OCI-M2 (cell line): Measurements from ENCODE around the gene PRSS3.
"Not testable (repeated sequence)": the region's sequence is repeated elsewhere in the genome, so short reads cannot be mapped to it uniquely, and the experiment has no call there.

Experiments
- DNase-seq: peaks from one replicate; lab custom pipeline; 2025; ENCODE audit not compliant: unreplicated experiment; lab: John Stamatoyannopoulos, UW

PRSS3 gene

GRCh38 chr9:33795281-33795680, at the start of gene PRSS3:
TSS of gene PRSS3 (plus strand) at chr9:33795561. CDS start at chr9:33795574, 13 bp downstream.
- DNase-seq, result no peak

DNA sequence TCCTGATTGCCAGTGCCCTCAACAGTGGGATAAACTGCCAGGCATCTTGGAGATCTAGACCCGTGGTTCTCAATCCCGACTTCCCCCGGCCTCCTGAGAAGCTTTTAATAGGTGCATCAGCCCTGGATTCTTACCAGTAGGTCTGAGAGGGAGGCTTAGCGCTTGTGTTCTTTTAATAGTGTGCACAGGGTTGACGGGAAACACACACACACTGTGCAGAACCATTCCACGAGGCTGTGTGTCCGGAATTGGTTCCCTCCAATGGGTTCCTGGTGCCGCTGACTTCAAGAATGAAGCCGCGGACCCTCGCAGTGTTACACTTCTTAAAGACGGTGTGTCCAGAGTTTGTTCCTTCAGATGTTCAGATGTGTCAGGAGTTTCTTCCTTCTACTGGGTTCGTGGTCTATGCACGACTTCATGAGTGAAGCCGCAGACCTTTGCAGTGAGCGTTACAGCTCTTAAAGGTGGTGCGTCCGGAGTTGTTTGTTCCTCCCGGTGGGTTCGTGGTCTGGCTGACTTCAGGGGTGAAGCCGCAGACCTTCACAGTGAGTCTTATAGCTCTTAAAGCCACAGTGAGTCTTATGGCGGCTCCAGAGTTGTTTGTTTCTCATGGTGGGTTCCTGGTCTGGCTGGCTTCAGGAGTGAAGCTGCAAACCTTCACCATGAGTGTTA, 46.6 kb upstream of the PRSS3 start:
- DNase-seq, result no peak

- not testable (repeated sequence) for DNase-seq
Measured at GRCh38 chr9:33749305-33749654, 46.1 kb upstream of the PRSS3 start.

GRCh38 chr9:33750307-33750838, 45.0 kb upstream of the PRSS3 start:
- no peak for DNase-seq

GRCh38 chr9:33750839-33751339, 44.5 kb upstream of the PRSS3 start:
- DNase-seq, result no peak

DNA sequence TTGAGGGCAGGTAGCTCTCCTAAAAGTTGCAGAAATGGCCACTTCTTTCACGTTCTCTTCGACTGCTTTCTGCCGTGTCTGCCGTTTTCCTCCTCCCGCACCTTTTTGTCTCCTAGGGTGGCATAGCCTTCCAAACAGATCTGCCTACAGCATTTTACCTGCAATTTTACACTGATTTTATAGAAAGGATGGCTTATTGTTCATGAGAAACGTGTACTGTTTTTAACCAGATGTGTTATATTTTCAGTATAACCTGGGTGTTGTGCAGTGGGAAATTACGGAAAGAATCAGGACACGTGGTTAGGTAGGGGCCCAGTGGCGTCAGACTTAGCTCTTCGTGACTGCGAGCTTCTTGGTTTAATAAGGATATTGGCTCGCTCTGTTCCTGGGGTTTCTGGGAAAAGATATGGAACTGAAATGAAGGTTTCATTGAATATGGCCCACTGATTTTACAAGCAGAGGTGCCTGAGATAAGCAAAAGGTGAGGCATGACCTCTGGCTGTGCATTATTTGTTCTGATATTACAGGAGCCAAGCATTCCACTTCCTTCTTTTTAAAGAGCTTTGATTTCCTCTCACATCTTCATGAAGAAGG, 43.7 kb upstream of the PRSS3 start:
- no peak for DNase-seq

- DNase-seq, result no peak
Measured at GRCh38 chr9:33752130-33752637, 43.2 kb upstream of the PRSS3 start.

DNA sequence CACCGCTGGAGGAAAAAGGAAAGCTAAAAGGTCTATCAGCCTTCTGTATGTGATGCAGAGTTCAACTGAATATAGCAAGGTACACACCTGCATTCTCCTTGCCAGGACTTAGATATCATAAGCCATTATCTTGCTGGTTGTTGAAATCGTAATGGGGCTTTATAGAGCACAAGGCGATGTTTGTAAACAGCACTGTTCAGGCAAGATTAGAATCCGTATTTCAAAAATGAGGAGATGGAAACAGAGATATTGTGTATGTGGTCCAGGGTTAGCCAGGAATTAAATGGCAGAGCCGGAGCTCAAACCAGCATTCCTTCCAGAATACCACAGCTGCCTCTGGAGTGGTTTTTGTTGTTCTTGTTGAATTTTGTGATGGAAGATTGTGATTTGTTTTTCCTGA, 42.6 kb upstream of the PRSS3 start:
- DNase-seq, result not testable (repeated sequence)

- not testable (repeated sequence) for DNase-seq
Measured at GRCh38 chr9:33759648-33760047, 35.7 kb upstream of the PRSS3 start.

- no peak for DNase-seq
Measured at GRCh38 chr9:33762343-33762742, 33.0 kb upstream of the PRSS3 start.

- not testable (repeated sequence) for DNase-seq
Measured at GRCh38 chr9:33763709-33764108, 31.7 kb upstream of the PRSS3 start.

DNA sequence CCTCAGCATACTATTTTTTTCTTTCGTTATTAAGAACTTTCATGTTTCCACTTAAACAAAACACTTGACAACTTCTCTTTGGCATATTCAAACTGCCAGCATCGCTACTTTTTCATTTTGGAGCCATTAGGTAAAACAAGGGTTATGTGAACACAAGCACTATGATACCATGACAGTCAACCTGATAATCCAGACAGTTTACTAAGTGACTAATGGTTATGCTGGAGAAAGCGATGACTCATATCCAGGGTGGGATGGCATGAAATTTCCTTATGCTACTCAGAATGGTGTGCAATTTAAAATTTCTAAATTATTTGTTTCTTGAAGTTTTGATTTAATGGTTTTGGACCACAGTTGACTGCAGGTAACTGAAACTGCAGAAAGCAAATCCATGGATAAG, 29.9 kb upstream of the PRSS3 start:
- no peak for DNase-seq

DNA sequence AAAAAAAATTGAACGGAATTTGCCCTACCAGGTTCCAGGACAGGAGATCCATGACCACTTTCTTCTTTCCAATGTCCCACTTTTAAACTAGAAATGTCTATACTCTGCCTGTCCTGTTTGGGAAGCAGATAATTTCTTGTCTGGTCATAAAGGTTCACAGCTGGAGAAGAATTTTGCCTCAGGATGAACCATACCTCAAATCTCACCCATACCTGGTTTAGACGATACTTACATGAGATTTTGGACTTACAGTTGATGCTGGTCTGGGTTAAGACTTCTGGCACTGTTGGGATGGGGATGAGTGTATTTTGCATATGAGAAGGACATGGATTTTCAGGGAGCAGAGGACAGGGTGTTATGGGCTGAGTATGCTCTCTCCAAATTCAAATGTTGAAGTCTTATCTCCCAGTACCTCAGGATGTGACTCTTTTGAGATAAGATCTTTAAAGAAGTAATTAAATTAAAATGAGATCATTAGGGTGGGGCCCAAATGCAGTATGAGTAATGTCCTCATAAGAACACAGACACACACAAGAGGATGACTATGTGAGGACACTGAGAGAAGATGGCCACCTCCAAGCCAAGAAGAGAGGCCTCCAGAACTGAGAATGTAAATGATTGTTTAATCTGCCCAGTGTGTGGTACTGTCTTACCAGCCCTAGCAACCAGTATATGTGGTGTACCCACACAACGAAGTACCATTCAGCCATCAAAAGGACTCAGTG, 25.0 kb upstream of the PRSS3 start:
- DNase-seq, result not testable (repeated sequence)

DNA sequence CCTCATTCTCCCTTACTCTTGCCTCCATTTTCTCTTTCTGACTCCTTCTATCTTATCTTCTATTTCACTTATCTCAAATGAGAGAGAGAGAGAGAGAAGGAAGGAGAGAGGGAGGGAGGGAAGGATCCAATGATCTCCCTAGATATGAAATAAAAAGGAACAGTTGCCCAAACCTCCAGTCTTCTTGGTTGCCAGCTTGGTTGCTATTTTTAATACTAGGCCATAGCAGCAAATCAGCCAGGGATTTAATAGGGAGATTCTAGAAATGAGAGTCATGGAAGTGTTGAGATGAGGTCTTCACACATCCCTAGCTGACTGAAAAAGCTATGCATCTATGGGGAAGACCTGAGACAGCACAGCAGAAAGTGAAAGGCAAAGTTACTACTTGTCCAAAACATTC, 22.2 kb upstream of the PRSS3 start:
- DNase-seq, result not testable (repeated sequence)

GRCh38 chr9:33774074-33774659, 21.2 kb upstream of the PRSS3 start:
- DNase-seq, result not testable (repeated sequence)

- DNase-seq, result no peak
Measured at GRCh38 chr9:33776578-33776977, 18.8 kb upstream of the PRSS3 start.

DNA sequence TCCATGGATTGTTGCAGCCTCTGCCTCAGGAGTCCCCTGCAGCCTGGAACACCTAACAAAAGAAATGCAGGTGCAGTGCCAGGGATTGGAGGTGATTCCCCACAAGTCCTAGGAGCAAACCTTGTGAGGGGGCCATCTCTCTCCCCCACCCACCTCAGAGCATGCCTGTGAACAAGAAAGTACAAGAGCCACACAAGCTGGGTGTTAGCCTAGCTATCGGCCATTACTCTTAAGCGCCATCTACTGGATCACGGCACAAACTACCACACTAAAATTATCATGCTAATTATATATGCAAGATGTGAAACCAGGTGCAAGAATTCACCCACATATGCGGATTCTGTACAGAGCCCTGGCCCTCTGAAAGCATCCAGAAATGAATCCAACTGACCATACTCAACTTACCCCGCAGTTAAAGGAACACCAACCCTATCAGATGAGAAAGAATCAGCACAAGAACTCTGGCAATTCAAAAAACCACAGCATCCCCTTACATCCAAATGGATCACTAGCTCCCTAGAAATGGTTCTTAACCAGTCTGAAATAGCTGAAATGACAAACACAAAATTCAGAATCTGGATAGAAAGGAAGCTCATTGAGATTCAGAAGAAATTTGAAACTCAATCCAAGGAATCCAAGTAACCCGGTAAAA, 16.5 kb upstream of the PRSS3 start:
- no peak for DNase-seq

- DNase-seq, result no peak
Measured at GRCh38 chr9:33780276-33780675, 15.1 kb upstream of the PRSS3 start.

DNA sequence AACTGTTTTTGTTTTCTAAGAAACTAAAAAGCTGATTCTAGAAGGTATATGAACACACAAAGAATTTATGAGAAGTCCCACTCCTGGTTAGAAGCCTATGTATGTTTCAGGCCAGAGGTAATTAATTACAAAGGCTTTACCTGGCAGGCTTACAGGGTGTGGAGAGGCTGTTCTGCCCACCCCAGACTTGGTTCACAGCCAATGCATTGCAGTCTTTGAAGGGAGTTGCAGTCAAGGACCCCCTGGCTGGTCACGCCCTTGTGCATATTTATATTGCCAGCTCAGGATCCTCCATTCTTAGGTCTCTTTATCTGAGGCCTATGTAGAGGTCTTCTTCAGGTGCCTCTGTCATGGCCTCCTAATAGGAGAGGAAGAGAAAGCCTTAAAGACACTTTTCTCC, 13.6 kb upstream of the PRSS3 start:
- no peak for DNase-seq

- no peak for DNase-seq
Measured at GRCh38 chr9:33782395-33783152, 12.8 kb upstream of the PRSS3 start.
